ENCODE results near the gene PSMG4.

PSMG4 gene

GRCh38 chr6:3277851-3278416, 19.2 kb downstream of the PSMG4 start:
- no peak for DNase-seq

- DNase-seq: no peak
These were observed 19.9 kb downstream of the PSMG4 start for GRCh38 chr6:3278691-3279090.

- DNase-seq: no peak
These were observed 21.3 kb downstream of the PSMG4 start for GRCh38 chr6:3280091-3280490.

- no peak for DNase-seq
These were observed 22.2 kb downstream of the PSMG4 start for GRCh38 chr6:3280866-3281465.

GRCh38 chr6:3281631-3282475, 23.1 kb downstream of the PSMG4 start:
- DNase-seq: no peak

- DNase-seq: no peak
These were observed 23.9 kb downstream of the PSMG4 start for GRCh38 chr6:3282476-3283236.

GRCh38 chr6:3283241-3283640, 24.5 kb downstream of the PSMG4 start:
- DNase-seq: no peak

- DNase-seq: no peak
These were observed 25.1 kb downstream of the PSMG4 start for GRCh38 chr6:3283641-3284435.

GRCh38 chr6:3284436-3284876, 25.7 kb downstream of the PSMG4 start:
- DNase-seq: no peak

- no peak for DNase-seq
These were observed 26.4 kb downstream of the PSMG4 start for GRCh38 chr6:3285049-3285639.

- DNase-seq: no peak
These were observed 27.0 kb downstream of the PSMG4 start for GRCh38 chr6:3285732-3286131.

- DNase-seq: no peak
These were observed 28.0 kb downstream of the PSMG4 start for GRCh38 chr6:3286641-3287171.

GRCh38 chr6:3287308-3287707, 28.6 kb downstream of the PSMG4 start:
- DNase-seq: no peak

- no peak for DNase-seq
These were observed 29.4 kb downstream of the PSMG4 start for GRCh38 chr6:3287976-3288707.

GRCh38 chr6:3288711-3289663, 30.2 kb downstream of the PSMG4 start:
- no peak for DNase-seq

- no peak for DNase-seq
These were observed 30.9 kb downstream of the PSMG4 start for GRCh38 chr6:3289664-3290055.

GRCh38 chr6:3290149-3290930, 31.6 kb downstream of the PSMG4 start:
- DNase-seq: no peak

- no peak for DNase-seq
These were observed 32.1 kb downstream of the PSMG4 start for GRCh38 chr6:3290931-3291211.

GRCh38 chr6:3291346-3291745, 32.6 kb downstream of the PSMG4 start:
- DNase-seq: no peak
